HepG2 (cell line): ENCODE measurements around the gene ATE1. TPM values are rescaled to one million over a fixed set of nuclear protein-coding genes. Genes with fewer than 3 reads are reported as not detected.

Experiments
- CREB1 ChIP-seq, 2 experiments: fragments of 450-650 bp in 1 of 2; IDR thresholded peaks; 2 replicates each; pipeline ENCODE4 v1.6.1; 2016 to 2017; ENCODE audit warnings: control low read depth in 1 of 2, mild to moderate bottlenecking in 1 of 2, missing compliant biosample characterization in 1 of 2, missing genetic modification characterization in 1 of 2
- DRAP1 ChIP-seq: IDR thresholded peaks from 2 replicates; pipeline ENCODE4 v1.6.1; 2016; ENCODE audit warnings: missing genetic modification reagents, missing compliant biosample characterization
- FOXP4 ChIP-seq: sonication (generic); formaldehyde crosslinking; IDR thresholded peaks from 2 replicates; pipeline ENCODE4 v1.4.0; 2020; ENCODE audit warnings: missing genetic modification reagents
- PAXIP1 ChIP-seq: sonication (generic); formaldehyde crosslinking; conservative IDR thresholded peaks from 2 replicates; pipeline ENCODE4 v1.4.0; 2020; ENCODE audit warnings: mild to moderate bottlenecking, missing genetic modification reagents, moderate library complexity
- PRPF4 ChIP-seq: fragments of 200-400 bp; formaldehyde crosslinking; IDR thresholded peaks from 2 replicates; pipeline ENCODE4 v1.6.1; 2016; ENCODE audit warnings: low read length, low read depth; ENCODE audit not compliant: poor library complexity, severe bottlenecking
- SOX5 ChIP-seq: IDR thresholded peaks from 2 replicates; pipeline ENCODE4 v1.6.1; 2016; ENCODE audit warnings: borderline replicate concordance
- SP140L ChIP-seq: sonication (generic); formaldehyde crosslinking; IDR thresholded peaks from 2 replicates; pipeline ENCODE4 v1.4.0; 2020; ENCODE audit warnings: missing genetic modification reagents, borderline replicate concordance
- TCF7 ChIP-seq: sonication (generic); IDR thresholded peaks from 2 replicates; pipeline ENCODE4 v1.6.1; 2016; ENCODE audit warnings: antibody characterized with exemption, low read depth
- ZNF772 ChIP-seq: sonication (generic); formaldehyde crosslinking; IDR thresholded peaks from 2 replicates; pipeline ENCODE4 v1.5.0; 2020; ENCODE audit warnings: mild to moderate bottlenecking, missing genetic modification reagents
- polyA plus RNA-seq, 8 experiments: library from polyadenylated mRNA; depleted of rRNA in 3 of 8; stranded (reverse) in 7 of 8; unstranded in 1 of 8; fragments of >200 nt; fragmentation: Illumina TruSeq in 4 of 8; extraction: Trizol in 4 of 8; gene quantifications; 2 replicates each; pipeline versions ENCODE4 v1.2.1 to v1.2.3, GENCODE V29; 2011 to 2016; ENCODE audit warnings: low read depth in 4 of 8, missing spikeins in 1 of 8, mixed read lengths in 1 of 8; ENCODE audit not compliant: insufficient read depth in 1 of 8
- total RNA-seq, 5 experiments: library from RNA; depleted of rRNA; stranded (reverse); fragments of >200 nt; fragmentation: Illumina TruSeq; extraction: Trizol; gene quantifications; 2 replicates each; pipeline ENCODE4 v1.2.3, GENCODE V29; 2016; ENCODE audit warnings: low read depth in 1 of 5
- TF ChIP-seq, protein P1 (sequence below): sonication (generic); formaldehyde crosslinking; IDR thresholded peaks from 2 replicates; pipeline ENCODE4 v1.5.0; 2020; ENCODE audit warnings: mild to moderate bottlenecking, missing genetic modification reagents
- TF ChIP-seq, protein P2 (sequence below): sonication (generic); formaldehyde crosslinking; IDR thresholded peaks from 2 replicates; pipeline ENCODE4 v1.4.0; 2020; ENCODE audit warnings: mild to moderate bottlenecking, missing genetic modification reagents
- TF ChIP-seq, protein P3 (sequence below): IDR thresholded peaks from 2 replicates; pipeline ENCODE4 v1.4.0; 2020; ENCODE audit warnings: mild to moderate bottlenecking, missing genetic modification reagents
- TF ChIP-seq, protein P4 (sequence below): IDR thresholded peaks from 2 replicates; pipeline ENCODE4 v1.6.1; 2016; ENCODE audit warnings: mild to moderate bottlenecking, missing biosample characterization, missing genetic modification reagents

Gene ATE1
- total and polyA plus RNA-seq, 2 of the 13 experiments (the other 11 are each of a cell fraction or from before 2014, with no cell fraction given): 17.5 to 42.2 TPM

DNA sequence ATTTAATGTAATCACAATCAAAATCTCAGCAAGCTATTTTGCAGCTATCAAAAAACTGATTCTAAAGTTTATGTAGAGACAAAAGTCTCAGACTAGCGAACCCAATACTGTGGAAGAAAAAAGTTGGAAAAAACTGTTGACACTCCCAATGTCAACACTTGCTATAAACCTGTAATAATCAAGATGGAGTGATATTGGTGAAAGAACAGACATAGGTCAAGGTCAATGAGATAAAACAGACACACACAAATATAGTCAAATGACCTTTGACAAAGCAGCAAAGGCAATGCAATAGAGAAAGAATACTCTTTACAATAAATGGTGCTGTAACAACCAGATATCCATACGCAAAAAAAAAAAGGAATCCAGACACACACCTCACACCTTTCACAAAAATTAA lies 84.5 kb downstream of the ATE1 start (continued):
- TF ChIP-seq FOXP4 (CRISPR knock-in tag): peak; percentile 62
- TF ChIP-seq TCF7: peak; percentile 52
- TF ChIP-seq SOX5 (CRISPR knock-in tag): peak; percentile 83
- TF ChIP-seq, protein P1, sequence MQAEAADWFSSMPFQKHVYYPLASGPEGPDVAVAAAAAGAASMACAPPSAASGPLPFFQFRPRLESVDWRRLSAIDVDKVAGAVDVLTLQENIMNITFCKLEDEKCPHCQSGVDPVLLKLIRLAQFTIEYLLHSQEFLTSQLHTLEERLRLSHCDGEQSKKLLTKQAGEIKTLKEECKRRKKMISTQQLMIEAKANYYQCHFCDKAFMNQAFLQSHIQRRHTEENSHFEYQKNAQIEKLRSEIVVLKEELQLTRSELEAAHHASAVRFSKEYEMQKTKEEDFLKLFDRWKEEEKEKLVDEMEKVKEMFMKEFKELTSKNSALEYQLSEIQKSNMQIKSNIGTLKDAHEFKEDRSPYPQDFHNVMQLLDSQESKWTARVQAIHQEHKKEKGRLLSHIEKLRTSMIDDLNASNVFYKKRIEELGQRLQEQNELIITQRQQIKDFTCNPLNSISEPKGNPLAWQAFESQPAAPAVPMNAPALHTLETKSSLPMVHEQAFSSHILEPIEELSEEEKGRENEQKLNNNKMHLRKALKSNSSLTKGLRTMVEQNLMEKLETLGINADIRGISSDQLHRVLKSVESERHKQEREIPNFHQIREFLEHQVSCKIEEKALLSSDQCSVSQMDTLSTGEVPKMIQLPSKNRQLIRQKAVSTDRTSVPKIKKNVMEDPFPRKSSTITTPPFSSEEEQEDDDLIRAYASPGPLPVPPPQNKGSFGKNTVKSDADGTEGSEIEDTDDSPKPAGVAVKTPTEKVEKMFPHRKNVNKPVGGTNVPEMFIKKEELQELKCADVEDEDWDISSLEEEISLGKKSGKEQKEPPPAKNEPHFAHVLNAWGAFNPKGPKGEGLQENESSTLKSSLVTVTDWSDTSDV: no peak
- no peak for TF ChIP-seq CREB1 (IDR thresholded peaks at IDR 0.05)
- TF ChIP-seq CREB1 (CRISPR knock-in tag; IDR thresholded peaks at IDR 0.05): 0 out of 2 replicates have a peak, but pooled peaks have one; percentile 22
- peak; percentile 63 for TF ChIP-seq PAXIP1
- TF ChIP-seq, protein P2, sequence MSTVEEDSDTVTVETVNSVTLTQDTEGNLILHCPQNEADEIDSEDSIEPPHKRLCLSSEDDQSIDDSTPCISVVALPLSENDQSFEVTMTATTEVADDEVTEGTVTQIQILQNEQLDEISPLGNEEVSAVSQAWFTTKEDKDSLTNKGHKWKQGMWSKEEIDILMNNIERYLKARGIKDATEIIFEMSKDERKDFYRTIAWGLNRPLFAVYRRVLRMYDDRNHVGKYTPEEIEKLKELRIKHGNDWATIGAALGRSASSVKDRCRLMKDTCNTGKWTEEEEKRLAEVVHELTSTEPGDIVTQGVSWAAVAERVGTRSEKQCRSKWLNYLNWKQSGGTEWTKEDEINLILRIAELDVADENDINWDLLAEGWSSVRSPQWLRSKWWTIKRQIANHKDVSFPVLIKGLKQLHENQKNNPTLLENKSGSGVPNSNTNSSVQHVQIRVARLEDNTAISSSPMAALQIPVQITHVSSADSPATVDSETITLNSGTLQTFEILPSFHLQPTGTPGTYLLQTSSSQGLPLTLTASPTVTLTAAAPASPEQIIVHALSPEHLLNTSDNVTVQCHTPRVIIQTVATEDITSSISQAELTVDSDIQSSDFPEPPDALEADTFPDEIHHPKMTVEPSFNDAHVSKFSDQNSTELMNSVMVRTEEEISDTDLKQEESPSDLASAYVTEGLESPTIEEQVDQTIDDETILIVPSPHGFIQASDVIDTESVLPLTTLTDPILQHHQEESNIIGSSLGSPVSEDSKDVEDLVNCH (CRISPR knock-in tag): no peak
- no peak for TF ChIP-seq PRPF4
- TF ChIP-seq ZNF772 (CRISPR knock-in tag): no peak
- TF ChIP-seq, protein P3, sequence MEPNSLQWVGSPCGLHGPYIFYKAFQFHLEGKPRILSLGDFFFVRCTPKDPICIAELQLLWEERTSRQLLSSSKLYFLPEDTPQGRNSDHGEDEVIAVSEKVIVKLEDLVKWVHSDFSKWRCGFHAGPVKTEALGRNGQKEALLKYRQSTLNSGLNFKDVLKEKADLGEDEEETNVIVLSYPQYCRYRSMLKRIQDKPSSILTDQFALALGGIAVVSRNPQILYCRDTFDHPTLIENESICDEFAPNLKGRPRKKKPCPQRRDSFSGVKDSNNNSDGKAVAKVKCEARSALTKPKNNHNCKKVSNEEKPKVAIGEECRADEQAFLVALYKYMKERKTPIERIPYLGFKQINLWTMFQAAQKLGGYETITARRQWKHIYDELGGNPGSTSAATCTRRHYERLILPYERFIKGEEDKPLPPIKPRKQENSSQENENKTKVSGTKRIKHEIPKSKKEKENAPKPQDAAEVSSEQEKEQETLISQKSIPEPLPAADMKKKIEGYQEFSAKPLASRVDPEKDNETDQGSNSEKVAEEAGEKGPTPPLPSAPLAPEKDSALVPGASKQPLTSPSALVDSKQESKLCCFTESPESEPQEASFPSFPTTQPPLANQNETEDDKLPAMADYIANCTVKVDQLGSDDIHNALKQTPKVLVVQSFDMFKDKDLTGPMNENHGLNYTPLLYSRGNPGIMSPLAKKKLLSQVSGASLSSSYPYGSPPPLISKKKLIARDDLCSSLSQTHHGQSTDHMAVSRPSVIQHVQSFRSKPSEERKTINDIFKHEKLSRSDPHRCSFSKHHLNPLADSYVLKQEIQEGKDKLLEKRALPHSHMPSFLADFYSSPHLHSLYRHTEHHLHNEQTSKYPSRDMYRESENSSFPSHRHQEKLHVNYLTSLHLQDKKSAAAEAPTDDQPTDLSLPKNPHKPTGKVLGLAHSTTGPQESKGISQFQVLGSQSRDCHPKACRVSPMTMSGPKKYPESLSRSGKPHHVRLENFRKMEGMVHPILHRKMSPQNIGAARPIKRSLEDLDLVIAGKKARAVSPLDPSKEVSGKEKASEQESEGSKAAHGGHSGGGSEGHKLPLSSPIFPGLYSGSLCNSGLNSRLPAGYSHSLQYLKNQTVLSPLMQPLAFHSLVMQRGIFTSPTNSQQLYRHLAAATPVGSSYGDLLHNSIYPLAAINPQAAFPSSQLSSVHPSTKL (CRISPR knock-in tag): peak; percentile 81
- TF ChIP-seq, protein P4, sequence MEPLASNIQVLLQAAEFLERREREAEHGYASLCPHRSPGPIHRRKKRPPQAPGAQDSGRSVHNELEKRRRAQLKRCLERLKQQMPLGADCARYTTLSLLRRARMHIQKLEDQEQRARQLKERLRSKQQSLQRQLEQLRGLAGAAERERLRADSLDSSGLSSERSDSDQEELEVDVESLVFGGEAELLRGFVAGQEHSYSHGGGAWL (CRISPR knock-in tag): no peak
- TF ChIP-seq SP140L (CRISPR knock-in tag): no peak
- TF ChIP-seq DRAP1: no peak; the same call in 1 of the 2 replicates
